ENCODE results near the gene ZNF124.
"Not testable (repeated sequence)": the region's sequence is repeated elsewhere in the genome, so short reads cannot be mapped to it uniquely, and the experiment has no call there.

Gene ZNF124

GRCh38 chr1:247173431-247173830 is 1.6 kb upstream of the ZNF124 start:
- in situ Hi-C loops (cut with HindIII; ENCODE audit: low sequenced_read_pairs), result no loop called here

- in situ Hi-C loops (cut with HindIII; ENCODE audit: low sequenced_read_pairs), result no loop called here
Observed at GRCh38 chr1:247172996-247173395, 1.2 kb upstream of the ZNF124 start.

- in situ Hi-C loops (cut with HindIII; ENCODE audit: low sequenced_read_pairs), result not testable (repeated sequence)
Observed at GRCh38 chr1:247171443-247171842, 377 bp downstream of the ZNF124 start.

- in situ Hi-C loops (cut with HindIII; ENCODE audit: low sequenced_read_pairs), result no loop called here
Observed at GRCh38 chr1:247165674-247166073, 6.1 kb downstream of the ZNF124 start.

DNA sequence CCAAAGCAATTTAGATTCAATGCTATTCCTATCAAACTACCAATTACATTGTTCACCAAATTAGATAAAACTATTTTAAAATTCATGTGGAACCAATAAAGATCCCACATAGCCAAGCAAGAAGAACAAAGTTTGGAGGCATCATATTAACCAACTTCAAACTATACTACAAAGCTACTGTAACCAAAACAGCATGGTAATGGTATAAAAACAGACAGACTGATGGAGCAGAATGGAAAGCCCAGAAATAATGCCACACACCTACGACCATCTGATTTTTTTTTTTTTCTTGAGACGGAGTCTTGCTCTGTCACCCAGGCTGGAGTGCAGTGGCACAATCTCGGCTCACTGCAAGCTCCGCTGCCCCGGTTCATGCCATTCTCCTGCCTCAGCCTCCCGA is 7.1 kb downstream of the ZNF124 start:
- in situ Hi-C loops (cut with HindIII; ENCODE audit: low sequenced_read_pairs), result no loop called here

- in situ Hi-C loops (cut with HindIII; ENCODE audit: low sequenced_read_pairs), result no loop called here
Observed at GRCh38 chr1:247156787-247157232, 15.0 kb downstream of the ZNF124 start.

DNA sequence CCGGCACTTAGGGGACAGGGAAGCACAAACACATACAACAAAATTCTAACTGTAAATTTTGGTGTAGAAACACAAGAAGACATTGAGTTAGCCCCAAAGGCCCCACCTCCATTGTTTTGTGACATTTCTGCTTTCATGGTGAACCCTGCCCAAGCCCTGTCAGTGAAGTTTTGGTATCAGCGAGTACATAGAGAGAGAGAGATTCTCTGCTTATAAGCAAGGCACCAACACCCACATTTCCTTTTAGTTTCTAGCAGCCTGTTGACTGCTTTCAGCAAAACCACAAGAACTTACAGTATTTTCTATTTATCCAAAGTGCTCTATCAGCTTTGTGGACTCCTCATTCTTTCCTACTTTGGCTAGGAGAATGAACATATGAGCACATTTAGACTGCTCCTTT is 24.0 kb downstream of the ZNF124 start:
- in situ Hi-C loops (cut with HindIII; ENCODE audit: low sequenced_read_pairs), result loop anchor here (10.0 kb wide), 2 partner anchors 103 to 163 kb away; no protein-coding TSS in a partner anchor

DNA sequence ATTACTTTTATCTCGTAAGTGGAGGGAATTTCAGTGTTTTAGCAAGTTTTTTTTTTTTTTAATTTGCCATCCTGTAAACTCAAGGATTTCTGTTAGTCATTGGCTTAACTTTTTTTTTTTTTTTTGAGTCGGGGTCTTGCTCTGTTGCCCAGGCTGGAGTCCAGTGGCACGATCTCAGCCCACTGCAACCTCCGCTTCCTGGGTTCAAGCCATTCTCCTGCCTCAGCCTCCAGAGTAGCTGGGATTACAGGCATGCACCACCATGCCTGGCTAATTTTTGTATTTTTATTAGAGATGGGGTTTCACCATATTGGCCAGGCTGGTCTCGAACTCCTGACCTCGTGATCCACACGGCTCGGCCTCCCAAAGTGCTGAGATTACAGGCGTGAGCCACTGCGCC is 24.7 kb downstream of the ZNF124 start:
- in situ Hi-C loops (cut with HindIII; ENCODE audit: low sequenced_read_pairs), result loop anchor here (10.0 kb wide), 2 partner anchors 102 to 162 kb away; no protein-coding TSS in a partner anchor

DNA sequence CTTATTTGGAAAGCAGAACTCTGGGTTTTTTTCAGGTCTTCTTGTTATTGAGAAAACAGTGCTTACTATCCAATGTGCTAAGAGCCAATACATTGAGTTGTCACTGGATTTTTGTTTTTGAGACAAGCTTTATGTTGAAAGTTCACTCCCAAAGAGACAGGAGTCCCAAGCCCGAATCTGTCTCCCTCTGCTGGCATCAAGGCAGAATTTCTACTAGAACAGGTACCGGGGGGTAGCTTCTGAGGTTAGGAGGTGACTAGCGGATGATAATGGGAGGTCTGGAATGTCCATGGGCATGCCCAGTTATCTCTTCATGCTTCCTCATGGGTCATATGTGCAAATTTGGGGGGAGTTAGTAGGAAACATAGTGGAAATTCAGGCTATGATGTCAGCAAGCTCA is 25.1 kb downstream of the ZNF124 start:
- in situ Hi-C loops (cut with HindIII; ENCODE audit: low sequenced_read_pairs), result loop anchor here (10.0 kb wide), 2 partner anchors 102 to 162 kb away; no protein-coding TSS in a partner anchor

DNA sequence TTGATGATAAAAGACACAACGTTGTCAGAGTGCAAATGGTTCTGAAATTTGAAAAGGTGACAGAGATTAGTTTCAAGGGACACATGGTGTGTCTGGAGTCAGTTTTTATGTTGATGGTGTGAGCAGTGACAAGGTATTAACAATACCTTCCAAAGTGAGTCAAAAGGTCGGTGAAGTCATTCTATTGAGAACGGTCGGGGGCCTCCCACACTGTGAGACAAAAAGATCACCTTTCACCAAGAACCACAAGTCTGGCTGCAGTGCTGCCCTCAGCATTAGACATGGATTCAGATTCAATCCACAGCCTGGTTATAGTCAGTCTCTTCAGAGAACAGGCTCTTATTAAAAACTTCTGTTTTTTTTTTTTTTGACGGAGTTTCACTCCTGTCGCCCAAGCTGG is 26.5 kb downstream of the ZNF124 start:
- in situ Hi-C loops (cut with HindIII; ENCODE audit: low sequenced_read_pairs), result loop anchor here (10.0 kb wide), 2 partner anchors 100 to 160 kb away; no protein-coding TSS in a partner anchor

DNA sequence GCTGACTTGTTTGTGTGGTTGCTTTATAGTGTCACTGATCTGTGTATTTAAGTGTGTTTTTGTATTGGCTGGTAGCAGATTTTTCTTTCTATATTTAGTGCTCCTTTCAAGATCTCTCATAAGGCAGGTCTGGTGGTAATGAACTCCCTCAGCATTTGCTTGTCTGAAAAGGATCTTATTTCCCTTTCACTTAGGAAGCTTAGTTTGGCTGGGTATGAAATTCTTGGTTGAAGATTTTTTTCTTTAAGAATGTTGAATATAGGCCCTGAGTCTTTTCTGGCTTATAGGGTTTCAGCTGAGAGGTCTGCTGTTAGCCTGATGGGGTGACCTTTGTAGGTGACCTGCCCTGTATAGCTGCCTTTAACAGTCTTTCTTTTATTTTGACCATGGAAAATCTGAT is 32.3 kb downstream of the ZNF124 start:
- in situ Hi-C loops (cut with HindIII; ENCODE audit: low sequenced_read_pairs), result not testable (repeated sequence)

GRCh38 chr1:247131236-247131635 is 40.6 kb downstream of the ZNF124 start:
- in situ Hi-C loops (cut with HindIII; ENCODE audit: low sequenced_read_pairs), result no loop called here

DNA sequence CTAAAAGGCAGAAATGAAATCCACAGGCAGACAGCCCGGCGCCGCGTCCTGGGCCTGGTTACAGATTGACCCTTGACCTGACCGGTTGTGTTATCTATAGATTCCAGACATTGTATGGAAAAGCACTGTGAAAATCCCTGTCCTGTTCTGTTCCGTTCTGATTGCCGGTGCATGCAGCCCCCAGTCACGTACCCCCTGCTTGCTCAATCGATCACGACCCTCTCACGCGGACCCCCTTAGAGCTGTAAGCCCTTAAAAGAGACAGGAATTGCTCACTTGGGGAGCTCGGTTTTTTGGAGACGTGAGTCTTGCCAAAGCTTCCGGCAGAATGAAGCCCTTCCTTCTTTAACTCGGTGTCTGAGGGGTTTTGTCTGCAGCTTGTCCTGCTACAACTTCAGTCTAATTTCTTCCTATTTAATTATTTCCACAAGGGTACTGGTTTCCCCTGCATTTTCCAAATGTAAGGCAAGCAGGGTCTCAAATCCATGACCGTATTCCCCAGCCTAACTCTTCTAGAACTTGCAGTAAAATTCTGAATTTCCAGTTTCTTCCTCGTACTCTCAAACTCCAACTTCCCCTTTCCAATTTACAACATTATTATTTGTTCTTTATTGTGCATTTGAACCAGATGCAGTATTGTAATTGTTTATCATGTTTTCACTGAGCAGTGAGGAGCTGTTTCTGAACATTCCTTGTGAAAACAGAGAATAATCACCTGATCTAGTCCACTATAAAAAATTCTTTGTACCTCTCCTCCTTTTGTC is 44.1 kb downstream of the ZNF124 start:
- in situ Hi-C loops (cut with HindIII; ENCODE audit: low sequenced_read_pairs), result not testable (repeated sequence)

DNA sequence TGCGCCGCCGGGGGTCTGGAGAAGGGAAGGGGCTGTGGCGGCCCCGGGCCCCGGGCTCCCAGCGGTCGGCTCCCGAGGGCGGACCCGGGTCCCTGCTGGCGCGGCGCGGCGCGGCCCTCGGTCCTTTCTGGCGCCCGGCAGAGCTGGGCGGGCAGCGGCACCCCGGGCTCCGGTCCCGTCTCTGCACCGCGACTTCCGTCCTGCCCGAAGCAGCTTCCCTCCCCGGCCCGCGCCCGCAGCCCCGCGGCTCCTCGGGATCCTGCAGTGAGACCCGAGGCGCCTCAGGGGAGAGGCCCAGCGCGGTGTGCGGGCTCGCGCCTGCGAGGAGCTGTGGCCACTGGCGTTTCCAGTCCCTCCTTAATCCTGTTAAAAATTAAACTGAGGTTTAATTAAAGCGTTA is 45.2 kb downstream of the ZNF124 start:
- in situ Hi-C loops (cut with HindIII; ENCODE audit: low sequenced_read_pairs), result not testable (repeated sequence)

- in situ Hi-C loops (cut with HindIII; ENCODE audit: low sequenced_read_pairs), result not testable (repeated sequence)
Observed at GRCh38 chr1:247126166-247126565, 45.7 kb downstream of the ZNF124 start.

- in situ Hi-C loops (cut with HindIII; ENCODE audit: low sequenced_read_pairs), result no loop called here
Observed at GRCh38 chr1:247121382-247121781, 50.4 kb downstream of the ZNF124 start.

DNA sequence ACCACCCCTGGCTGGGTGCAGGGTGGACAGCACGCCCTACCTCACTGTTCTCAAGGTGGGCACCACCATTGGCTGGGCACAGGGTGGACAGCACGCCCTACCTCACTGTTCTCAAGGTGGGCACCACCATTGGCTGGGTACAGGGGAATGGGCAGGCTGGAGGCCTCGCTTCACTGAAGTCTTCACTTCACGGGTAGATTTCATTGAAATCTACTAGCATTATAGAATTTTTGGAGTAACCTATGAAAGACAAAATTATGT is 51.5 kb downstream of the ZNF124 start:
- in situ Hi-C loops (cut with HindIII; ENCODE audit: low sequenced_read_pairs), result not testable (repeated sequence)

- in situ Hi-C loops (cut with HindIII; ENCODE audit: low sequenced_read_pairs), result no loop called here
Observed at GRCh38 chr1:247119600-247120407, 52.0 kb downstream of the ZNF124 start.

DNA sequence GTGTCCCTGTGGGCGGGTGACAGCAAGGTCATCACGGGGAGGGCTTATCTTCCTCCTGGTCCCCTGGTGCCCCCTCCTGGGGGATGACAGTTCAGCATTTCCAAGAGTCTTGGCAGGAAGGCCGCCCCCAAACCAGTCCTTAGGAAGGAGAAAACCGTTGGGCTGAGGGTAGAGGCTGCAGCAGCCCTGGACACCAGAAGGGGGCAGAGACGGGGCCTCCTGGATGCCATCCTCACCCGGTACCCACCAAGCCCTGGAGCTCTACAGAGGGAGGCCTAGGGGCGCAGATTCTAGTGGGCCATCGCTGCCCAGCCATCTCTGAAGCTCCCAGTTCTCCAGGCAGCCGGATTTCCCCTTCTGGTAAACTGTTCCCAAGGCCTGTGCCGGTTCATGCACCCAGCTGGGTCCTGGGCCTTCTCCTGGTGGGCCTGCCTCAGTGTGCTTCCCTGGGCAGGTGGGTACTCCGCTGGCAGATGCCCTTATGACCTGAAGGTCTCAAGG is 52.8 kb downstream of the ZNF124 start:
- in situ Hi-C loops (cut with HindIII; ENCODE audit: low sequenced_read_pairs), result no loop called here

GRCh38 chr1:247115545-247115944 is 56.3 kb downstream of the ZNF124 start:
- in situ Hi-C loops (cut with HindIII; ENCODE audit: low sequenced_read_pairs), result no loop called here

- in situ Hi-C loops (cut with HindIII; ENCODE audit: low sequenced_read_pairs), result no loop called here
Observed at GRCh38 chr1:247115141-247115510, 56.7 kb downstream of the ZNF124 start.

Measured in endothelial cell of hepatic sinusoid (primary cell).